MM.1S (cell line): ENCODE measurements around the gene AGAP1.

Source experiments
- CTCF ChIP-seq: fragments of 300-600 bp; sonication (generic); IDR thresholded peaks from 2 replicates; pipeline ENCODE4 v1.5.1; 2016; ENCODE audit warnings: antibody characterized with exemption, low read length, mixed read lengths
- EZH2 ChIP-seq: fragments of 300-600 bp; sonication (generic); optimal IDR thresholded peaks from 2 replicates; pipeline ENCODE3; 2017; ENCODE audit warnings: low read depth, mild to moderate bottlenecking, antibody characterized with exemption, low read length, mixed read lengths
- EZH2phosphoT487 ChIP-seq: fragments of 300-600 bp; sonication (generic); IDR thresholded peaks from 2 replicates; pipeline ENCODE4 v1.6.1; 2018; ENCODE audit warnings: antibody characterized with exemption, low read length

GRCh38 chr2:235453605-235454151, 40.2 kb upstream of the AGAP1 start:
- no peak for TF ChIP-seq EZH2phosphoT487
- no peak for TF ChIP-seq CTCF
- no peak for TF ChIP-seq EZH2
